Peyer's patch (tissue), 4 donors: ENCODE measurements around the gene TACO1.

Experiments used
- CTCF ChIP-seq, 6 experiments: fragments of 450-650 bp in 4 of 6; fragments of 200-600 bp in 2 of 6; sonication (generic) in 1 of 6; IDR thresholded peaks; one replicate each; pipeline ENCODE4 v1.5.1; 2017 to 2019; ENCODE audit warnings: antibody characterized with exemption in 6 of 6, mild to moderate bottlenecking in 3 of 6, moderate library complexity in 1 of 6
- POLR2A ChIP-seq, 2 donors: fragments of 450-650 bp; IDR thresholded peaks; one replicate each; pipeline ENCODE4 v1.5.1; 2017; ENCODE audit warnings: antibody characterized with exemption in 2 of 2, mild to moderate bottlenecking in 2 of 2, moderate library complexity in 2 of 2

GRCh38 chr17:63588797-63589196, 11.9 kb upstream of the TACO1 start:
- TF ChIP-seq CTCF (IDR thresholded peaks at IDR 0.05) (no peak), POLR2A (IDR thresholded peaks at IDR 0.05) (no peak)
